Hematopoietic multipotent progenitor cell treated with erythropoietin and hydrocortisone succinate and interleukin-3 and kit ligand, for 17 days (in vitro differentiated cells): ENCODE data around the gene OR51E1.

ENCODE experiments used
- DNase-seq: peaks from one replicate; pipeline ENCODE4 v3.0.0-alpha.2; 2015; ENCODE audit warnings: low spot score

Gene OR51E1, protein sequence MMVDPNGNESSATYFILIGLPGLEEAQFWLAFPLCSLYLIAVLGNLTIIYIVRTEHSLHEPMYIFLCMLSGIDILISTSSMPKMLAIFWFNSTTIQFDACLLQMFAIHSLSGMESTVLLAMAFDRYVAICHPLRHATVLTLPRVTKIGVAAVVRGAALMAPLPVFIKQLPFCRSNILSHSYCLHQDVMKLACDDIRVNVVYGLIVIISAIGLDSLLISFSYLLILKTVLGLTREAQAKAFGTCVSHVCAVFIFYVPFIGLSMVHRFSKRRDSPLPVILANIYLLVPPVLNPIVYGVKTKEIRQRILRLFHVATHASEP

DNA sequence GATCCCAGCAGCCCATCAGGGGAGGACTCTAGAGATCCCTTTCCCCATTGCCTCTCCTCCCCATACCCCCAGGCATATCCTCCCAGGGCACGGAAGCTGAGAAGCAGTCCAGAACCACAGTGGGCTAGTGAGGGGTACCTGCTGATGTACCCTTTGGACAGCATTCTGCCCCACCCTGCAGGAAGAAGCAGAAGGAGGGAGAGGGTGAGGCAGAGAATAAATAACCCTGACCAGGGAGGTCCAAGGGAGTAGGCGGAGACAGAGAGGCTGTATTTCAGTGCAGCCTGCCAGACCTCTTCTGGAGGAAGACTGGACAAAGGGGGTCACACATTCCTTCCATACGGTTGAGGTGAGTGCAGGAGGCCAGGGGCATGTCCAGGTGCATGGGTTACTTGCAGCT, at the start of gene OR51E1:
OR51E1 (plus strand) TSS at position 301 of the 400 bp plus-strand sequence. CDS start 8,545 bp downstream, outside the sequence.
- DNase-seq: no peak

DNA sequence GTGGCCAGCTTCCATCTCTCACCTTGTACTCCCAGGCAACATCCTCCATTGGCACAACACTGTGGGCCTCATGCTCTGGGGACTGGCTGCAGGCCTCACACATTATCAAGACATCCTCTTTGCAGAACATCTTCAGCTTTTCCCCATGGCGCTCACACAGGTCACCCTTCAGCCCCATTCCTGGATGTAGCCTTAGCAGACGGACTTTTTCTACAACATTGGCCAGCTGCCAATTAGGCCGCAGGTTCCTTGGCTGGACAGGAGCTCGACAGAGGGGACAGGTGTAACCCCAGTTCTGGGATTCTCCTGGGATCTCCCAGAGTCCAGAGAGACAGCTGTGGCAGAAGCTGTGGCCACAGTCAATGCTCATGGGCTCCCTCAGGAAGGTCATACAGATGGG, 38.7 kb upstream of the OR51E1 start:
- no peak for DNase-seq

DNA sequence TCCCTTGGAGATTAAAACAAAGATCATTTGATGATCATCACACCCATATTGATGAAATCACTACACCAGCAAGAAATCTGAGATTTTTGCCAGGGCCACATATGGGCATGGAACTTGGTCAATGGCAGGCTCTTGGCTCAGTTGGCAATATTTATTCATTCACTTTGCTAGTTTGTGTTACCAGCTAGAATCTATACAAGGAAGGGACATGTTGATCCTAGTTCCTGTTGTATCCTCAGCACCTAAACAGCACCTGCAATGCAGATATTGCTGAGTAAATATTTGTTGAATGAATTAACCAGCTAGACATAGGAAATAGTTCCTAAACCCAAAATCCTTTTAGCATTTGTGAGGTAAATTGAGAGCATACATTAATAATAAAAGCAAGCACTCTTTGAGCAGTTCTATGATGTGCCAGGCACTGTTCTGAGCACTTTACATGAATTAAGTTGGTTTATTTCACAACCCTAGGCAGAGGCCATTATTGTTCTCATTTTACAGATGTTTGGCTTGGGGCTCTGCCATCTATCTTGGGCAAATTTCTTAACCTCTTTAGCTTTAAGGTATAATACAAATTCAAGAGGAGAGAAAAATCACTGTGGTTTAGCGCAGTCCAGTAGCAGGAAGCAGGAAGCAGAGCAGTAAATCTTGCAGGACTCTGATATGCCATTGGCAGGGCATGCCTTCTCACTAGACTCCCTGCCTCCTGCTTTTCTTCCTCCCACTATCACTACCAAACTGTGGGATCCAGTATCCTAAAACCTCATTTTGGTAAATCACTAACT, 37.4 kb upstream of the OR51E1 start:
- DNase-seq: no peak

DNA sequence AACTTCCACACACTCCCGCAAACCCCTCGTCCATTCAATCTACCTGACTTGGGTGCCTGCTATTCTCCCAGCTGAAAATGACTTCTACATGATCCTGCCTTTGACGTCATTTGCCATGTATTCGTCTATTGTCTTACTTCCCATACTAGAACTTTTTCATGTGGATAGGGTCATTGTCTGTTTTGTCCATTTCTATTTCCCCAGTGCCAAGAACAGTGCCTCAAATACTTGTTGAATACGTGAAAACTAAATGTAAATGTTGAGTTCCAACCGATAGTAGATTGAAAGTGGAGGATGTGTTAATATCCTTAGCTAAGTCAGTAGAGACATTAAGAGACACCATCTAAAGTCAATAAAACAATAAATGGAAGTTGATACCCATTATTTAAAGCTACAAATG, 36.7 kb upstream of the OR51E1 start:
- DNase-seq: no peak

DNA sequence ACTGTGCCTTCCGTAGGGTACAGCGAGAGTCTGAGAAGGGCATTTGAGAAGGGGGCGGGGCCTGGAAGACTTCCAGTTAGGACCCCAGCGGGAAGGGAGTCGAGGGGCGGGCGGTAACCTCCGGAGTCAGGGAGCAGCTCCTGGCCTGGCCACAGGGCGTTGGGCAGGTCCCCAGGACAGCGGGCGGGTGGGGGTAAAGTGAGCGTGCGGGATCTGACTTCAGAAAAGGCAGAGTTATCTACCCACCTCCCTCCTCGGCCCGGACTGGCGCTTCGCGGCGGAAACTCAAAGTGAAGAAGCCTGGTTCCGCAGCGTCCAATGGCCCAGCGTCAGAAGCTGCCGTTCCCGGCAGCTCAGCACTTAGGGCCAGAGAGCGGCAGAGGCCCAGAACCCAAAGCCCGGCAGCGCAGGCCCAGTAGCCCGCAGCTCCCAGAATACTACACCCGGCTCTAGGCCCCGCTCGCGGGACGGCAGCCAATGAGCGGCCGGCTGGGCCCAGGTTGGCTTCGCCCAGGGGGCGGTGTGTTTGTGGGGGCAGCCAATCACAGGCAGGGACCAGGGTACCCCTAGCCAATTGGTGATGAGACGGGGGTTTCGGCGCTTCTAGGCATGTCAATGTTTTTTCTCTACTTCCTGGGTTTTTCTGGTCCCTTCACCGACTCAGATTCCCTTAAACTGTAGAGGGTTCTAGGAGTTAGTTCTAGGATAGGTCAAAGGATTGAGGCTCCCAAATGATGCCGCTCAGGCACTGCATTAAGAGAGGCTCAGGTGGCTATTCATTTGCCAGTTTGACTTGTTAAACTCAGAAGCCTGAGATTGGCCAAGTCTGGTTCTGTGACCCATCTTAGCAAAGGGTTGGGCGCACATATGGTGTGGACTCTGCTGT, 35.8 kb upstream of the OR51E1 start, which contains the start of gene TRIM68:
TRIM68 (minus strand) TSS at position 451 of the 886 bp plus-strand sequence. CDS start 2,727 bp downstream, outside the sequence.
- DNase-seq: peak; percentile 90

DNA sequence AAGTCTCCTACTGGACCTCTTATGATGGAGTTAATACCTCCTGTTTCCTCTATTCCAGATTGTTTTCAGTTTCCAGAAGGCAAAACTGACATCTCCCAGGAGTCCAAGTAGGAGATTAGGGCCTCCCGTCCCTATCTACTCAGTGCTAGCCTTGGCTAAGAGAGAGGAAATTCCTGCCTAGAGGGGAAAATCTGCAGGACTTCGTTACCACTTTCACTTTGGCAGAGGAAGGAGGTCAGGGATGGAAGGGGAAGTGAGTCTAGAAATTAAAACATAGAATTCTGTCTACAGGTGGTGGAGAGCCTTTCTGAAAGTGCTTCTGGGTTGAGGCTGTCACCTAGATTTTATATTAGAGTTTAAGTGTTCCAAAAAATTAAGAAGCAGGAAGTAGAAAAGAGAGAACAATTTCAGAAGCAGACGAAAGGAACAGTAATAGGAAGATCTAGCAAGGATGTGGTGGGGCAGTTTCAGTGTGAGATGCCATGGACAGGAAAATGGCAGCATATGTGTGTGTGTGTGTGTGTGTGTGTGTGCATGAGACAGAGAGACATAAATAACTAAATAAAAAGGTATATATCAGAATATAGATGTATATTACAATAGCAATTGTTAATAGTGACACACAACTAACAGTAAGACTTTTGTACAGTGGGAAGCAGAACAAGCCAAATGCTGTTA, 33.4 kb upstream of the OR51E1 start:
- DNase-seq: no peak

DNA sequence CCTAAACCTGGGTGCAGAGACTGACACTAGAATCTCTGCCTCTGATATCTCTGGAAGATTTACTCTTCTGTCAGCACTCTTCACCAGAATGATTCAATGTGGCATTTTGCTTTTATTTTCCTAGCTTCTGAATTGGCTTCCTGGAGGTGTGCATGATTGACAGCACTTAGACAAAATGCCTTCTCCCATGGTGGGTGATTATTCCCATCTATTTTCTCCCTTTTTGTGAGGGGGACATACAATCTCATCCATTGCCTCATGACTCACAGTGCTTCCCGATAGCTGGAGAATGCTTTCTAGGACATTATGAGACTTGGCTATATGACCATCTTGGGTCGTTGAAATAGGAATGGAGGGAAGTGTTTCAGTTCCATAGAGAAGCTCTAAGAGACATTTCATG, 31.8 kb upstream of the OR51E1 start:
- DNase-seq: no peak

DNA sequence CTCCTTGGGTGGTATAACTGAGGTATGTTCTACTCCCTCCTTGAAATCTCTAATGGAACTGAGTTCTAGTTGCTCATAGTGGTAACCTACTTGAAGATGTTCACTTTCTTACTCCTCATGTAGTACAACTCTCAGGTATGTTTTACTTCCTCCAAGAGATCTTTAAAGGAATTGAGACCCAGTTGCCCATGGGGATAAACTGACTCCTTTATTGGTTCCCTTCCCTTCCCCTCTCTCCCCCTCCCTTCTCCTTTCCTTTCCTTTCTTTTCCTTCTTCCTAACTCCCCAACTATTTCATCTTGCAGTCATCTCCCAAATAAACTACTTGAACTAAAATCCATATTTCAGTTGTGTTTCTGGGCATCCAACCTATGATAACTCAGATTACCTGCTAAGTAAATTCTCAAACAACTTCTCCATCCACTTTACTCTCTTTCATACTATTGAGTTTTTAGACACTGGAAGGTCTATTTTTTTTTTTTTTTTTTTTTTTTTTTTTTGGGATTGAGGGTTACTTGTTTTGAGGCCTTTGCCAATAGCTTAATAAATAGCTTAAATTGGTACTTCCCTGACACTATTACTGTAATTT, 27.8 kb upstream of the OR51E1 start:
- DNase-seq: no peak

DNA sequence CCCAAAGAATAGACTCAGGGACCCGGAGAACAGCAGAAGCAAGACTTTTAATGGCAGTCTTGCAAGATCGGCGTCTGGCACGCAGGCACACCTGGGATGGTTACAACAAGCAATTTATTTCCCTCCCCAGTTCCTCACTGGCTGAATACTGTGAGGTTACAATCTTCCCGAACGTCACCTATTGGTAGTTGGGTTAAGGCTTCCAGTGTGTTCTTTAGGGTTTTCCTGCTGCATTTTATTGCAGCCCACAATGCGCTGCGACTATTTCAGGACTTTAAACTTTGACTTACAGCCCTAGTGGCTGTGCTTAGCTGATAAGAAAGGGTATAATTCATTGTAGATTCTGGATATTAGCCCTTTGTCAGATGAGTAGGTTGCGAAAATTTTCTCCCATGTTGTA, 24.3 kb upstream of the OR51E1 start:
- DNase-seq: no peak

DNA sequence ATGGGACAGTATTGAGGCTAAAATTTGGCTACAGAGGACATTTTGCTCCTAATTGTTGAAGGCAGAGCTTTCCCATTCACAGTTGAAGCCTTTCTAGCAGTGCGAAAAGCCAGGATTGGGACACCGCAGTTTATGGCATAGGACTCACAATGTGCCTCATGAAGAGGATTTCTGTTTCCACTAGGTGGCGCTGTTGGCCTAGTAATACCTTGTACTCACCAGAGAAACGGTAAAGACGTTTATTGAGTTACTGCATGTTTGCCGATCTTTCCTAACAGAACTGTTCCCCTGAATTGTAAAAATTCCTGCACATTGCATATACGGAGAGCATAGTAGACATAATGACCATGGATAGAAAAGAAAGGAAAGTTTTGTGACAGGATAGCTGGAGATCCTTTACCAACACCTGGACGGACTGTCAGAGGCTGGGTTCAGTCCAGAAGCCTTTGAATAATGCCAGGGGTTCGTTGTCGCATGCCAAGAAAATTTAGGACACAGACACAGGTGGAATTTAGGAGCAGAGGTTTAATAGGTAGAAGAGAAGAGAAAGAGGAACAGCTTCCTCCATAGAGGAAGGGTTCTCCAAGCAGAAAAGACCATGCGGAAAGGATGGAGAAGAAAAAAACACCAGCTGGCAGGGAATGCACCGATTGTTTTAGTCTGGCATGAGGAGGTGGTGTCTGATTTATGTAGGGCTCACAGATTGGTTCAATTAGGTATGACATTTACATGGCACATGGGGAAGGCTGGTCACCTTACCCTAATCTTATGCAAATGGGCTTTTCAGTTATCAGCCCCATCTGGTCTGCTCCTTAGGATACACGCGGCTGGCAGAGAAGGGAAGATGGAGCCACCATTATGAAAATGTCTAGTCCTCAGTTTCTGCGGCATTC, 17.3 kb upstream of the OR51E1 start:
- peak; percentile 81 for DNase-seq

DNA sequence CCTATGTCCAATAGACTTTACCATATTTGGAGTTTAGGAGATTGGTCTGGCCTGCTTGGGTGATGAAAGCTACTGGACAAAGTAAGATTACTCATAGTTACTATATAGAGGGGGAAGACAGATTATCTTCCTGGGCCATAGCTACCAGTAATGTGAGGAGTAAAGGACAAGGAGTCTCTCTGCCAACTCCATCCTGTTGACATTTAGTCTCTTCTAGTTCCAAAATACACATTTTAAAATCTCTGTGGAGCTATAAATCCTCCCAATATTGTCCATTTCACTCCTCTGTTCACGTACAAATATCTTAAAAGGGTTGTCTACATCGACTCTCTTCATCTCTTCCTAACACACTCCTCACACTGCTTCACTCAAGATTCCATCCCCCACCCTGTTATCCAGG, 7.6 kb upstream of the OR51E1 start:
- DNase-seq: no peak

DNA sequence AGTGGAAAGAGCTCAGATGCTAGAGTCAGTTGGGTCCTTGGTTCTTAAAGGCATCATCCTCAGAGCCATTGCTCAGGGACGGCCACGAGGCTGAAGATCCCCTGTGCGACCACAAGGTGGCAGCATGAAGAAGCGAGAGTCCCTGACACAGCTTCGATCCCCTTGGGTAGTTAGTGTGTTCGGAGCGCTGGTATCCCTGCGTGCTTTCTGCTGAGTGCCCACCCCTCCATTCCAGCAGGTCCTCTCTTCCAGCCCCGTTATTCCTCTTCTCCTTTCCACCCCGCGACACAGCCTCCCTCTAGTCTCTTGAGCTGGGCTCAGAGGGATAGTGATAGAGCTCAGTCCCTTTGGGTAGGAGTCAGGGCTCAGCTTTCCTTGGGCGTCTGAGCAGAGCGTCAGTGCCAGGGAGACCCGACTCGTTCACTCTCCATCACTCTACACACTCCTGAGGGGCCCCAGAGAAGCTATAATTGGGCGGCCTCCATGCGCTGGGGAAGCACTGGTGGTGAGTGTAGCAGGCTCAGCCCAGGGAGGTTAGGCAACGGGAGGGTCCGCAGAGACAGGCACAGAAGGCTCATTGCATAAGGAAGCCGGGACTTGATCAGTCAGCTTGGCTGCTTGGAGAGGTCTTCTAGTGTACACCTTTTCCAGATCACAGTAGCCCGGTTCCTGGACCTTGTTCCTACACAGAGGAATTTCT, 6.7 kb upstream of the OR51E1 start, which contains the start of gene OR51D1:
OR51D1 (plus strand) TSS at position 516 of the 700 bp plus-strand sequence. CDS start 2,314 bp downstream, outside the sequence.
- peak; percentile 64 for DNase-seq

DNA sequence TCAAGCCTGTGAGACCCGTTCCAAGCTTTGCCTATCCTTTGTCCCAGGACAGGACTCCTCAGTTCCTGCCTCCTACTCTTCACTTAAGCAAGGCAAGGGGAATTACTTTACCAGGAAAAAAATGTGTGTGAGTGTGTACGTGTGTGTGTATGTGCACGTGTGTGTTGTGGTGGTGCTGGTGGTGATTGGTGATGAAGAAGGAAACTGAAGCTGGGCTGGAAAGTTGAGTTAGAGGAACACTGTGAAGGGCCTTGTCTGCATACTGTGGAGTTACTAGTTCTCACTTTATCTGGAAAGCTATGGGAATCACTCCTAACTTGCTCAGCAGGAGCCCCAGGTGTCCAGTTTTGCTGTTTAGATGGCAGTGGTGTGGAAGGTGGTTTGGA, 6.1 kb upstream of the OR51E1 start:
- DNase-seq: no peak

DNA sequence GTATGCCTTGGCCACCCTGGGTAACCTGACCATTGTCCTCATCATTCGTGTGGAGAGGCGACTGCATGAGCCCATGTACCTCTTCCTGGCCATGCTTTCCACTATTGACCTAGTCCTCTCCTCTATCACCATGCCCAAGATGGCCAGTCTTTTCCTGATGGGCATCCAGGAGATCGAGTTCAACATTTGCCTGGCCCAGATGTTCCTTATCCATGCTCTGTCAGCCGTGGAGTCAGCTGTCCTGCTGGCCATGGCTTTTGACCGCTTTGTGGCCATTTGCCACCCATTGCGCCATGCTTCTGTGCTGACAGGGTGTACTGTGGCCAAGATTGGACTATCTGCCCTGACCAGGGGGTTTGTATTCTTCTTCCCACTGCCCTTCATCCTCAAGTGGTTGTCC, 3.9 kb upstream of the OR51E1 start:
- DNase-seq: no peak

DNA sequence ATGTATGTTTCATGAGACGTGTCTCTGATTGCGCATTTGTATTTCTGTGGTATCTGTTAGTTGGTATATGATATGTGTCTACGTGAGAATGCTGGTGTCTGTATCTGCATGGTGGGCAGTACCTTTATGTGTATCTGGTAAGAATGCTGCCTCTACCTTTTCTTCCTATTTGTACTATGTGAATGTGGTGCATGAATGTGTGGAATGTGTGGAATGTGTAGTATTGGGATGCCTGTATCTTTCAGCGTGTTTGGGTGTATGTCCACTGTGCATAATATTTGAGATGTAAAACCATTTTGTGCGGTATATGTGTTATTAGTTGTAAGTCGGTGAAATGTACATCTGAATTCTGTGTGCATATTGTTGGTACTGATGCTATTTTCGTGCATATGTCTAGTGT, 2.3 kb upstream of the OR51E1 start:
- DNase-seq: no peak

DNA sequence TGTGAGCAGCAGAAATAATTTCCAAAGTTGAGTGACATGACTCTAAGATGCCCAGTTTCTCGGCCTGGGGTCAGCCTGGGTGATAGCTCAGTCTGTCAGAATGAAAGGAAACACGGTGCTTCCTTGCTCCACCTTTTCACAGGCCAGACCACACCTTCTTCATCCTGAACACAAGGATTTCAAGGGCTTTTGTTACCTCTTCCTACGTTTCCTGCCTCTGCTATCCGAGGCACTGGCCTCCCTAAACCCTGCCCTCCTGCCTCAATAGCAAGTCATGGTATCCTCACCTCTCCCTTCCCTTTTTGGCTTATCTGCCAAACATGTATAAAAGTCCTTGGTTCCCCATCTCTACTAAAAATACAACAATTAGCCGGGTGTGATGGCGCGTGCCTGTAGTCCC, 1.7 kb upstream of the OR51E1 start:
- no peak for DNase-seq

DNA sequence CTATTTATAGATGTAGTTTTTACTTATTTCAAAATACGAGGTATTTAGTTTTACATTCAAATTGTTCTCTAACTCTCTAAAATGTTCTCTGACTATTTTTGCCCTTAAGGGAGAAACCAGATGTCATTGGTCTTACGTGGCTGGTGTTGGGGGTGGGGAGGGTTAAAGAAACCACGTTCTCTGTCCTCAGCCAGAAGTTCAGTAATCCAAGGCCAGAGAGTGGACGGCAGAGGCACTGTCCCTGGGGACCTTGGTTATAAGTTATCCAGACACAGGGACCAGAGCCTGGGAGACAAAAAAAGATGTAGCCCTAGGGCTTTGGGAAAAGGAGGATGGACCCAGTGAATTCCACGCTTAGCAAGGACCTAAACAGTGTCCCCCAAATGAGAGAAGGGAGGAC, 706 bp upstream of the OR51E1 start:
- no peak for DNase-seq

DNA sequence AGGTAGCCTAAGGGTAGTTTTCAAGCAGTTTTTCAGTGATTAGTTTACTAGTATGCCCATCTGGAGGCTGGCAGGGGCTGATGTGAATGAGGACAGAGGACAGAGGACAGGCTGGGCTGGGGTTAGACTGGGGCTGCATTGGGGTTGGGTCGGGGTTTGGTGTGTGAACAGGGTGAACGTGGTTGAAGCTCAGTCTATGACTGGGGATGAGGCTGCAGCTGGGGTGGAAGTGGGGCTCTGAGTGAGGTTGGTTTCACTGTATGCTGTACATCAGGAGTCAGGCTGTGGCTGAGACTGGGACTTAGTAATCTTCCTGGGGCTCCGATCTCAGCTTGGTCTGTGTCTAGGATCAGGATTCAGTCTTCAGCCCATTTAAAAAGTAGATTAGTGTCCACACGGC, 451 bp downstream of the OR51E1 start:
- DNase-seq: no peak

DNA sequence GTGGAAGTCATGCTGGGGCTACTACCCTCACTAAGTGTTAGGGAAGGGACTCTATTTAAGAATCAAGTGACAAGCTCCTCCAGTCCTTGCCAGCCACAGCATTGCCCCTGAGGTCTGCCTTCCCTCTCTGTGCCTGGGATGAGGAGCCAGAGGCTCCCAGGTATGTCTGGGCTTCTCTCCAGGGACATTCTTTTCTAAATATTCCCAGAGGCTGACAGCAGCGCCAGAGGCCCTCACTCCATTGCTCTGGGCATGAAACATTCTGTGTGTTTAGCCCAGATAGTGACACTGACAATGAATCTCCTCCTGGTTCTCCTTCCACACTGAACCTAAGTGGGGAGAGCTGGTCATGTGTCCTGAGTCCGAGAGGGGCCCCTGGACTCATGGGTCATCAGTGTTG, 2.2 kb downstream of the OR51E1 start:
- DNase-seq: no peak

DNA sequence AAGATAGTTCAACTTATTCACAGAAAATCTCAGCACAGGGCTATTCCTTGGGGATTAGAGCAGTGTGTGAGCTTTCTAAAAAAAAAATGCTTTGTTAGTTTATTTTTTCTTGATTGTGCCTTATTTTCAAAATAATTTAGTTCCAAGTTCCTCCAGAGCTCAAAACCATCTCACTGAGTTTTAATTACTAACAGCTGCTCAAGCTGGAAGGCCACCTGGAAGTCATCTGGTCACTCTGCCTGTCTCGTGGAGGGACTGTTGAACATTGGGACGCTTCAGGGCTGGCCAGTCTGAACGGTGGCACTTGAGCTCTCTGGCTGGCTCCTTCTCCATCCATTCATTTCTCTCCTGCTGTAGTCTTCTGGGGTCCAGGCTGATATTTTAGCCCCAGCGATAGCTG, 4.0 kb downstream of the OR51E1 start:
- DNase-seq: no peak
